ENCODE data around the gene ITPKB. TPM values are rescaled to one million over a fixed set of nuclear protein-coding genes. Genes with fewer than 3 reads are reported as not detected.

ITPKB gene
- total and polyA plus RNA-seq, 2 experiments from 2014 or later, result 0.31 to 5.2 TPM

- H3F3A ChIP-seq (replicated peaks; ENCODE audit: low read depth), result no peaks in the 10 kb centered on the region
- no peaks in the 10 kb centered on the region for H3K9me2 ChIP-seq (ENCODE audit: insufficient read depth)
- Mint-ChIP-seq H3K27me3 (ENCODE audit: insufficient read depth, low read depth, poor library complexity) (peaks cover 3% of the 10 kb centered on the region), H3K27ac (no peak overlapping the region), H3K36me3 (ENCODE audit: low read depth) (no peaks in the 10 kb centered on the region), H3K4me1 (peaks cover 30% of the 10 kb centered on the region), H3K9me3 (no peaks in the 10 kb centered on the region), H3K4me3 (no peak overlapping the region)
- no peaks in the 10 kb centered on the region; the same call in 1 of the 2 replicates for H3K27me3 ChIP-seq (ENCODE audit: insufficient read depth)
- H3K27ac ChIP-seq (ENCODE audit: low read depth), result no peak overlapping the region
- H3K79me2 ChIP-seq (replicated peaks; ENCODE audit: insufficient read depth), result no peaks in the 10 kb centered on the region
- H3K4me1 ChIP-seq (ENCODE audit: insufficient read depth), result peaks cover 22% of the 10 kb centered on the region
- no peaks in the 10 kb centered on the region for H4K20me1 ChIP-seq (replicated peaks; ENCODE audit: insufficient read depth)
- no peak overlapping the region for H3K4me3 ChIP-seq
- H2AFZ ChIP-seq, result no peak overlapping the region
- no peak overlapping the region for H3K4me2 ChIP-seq
- DNase-seq (ENCODE audit: low spot score) (no peak), ATAC-seq (no peak)
- TF ChIP-seq ZNF462 (CRISPR knock-in tag; IDR thresholded peaks at IDR 0.05), result no peak
- TF ChIP-seq JUNB (IDR thresholded peaks at IDR 0.05; ENCODE audit: unreplicated experiment), result no peak
- no peak for TF ChIP-seq REST (IDR thresholded peaks at IDR 0.05; ENCODE audit: unreplicated experiment)
- TF ChIP-seq CTCF (conservative IDR thresholded peaks at IDR 0.05; ENCODE audit: low read depth in 2 of 2), result no peak
- TF ChIP-seq POLR2AphosphoS5 (IDR thresholded peaks at IDR 0.05; ENCODE audit: low read depth), result no peak
- no peak for TF ChIP-seq CREB1 (CRISPR knock-in tag; IDR thresholded peaks at IDR 0.05; ENCODE audit: low read depth)
- TF ChIP-seq ETS1 (IDR thresholded peaks at IDR 0.05), result no peak
- no peak for TF ChIP-seq EZH2phosphoT487 (IDR thresholded peaks at IDR 0.05; ENCODE audit: unreplicated experiment)
- no peak for TF ChIP-seq NANOG (IDR thresholded peaks at IDR 0.05; ENCODE audit: borderline replicate concordance)
- no peak for TF ChIP-seq ZNF331 (CRISPR knock-in tag; IDR thresholded peaks at IDR 0.05; ENCODE audit: low read depth)
- TF ChIP-seq ZNF114 (CRISPR knock-in tag; IDR thresholded peaks at IDR 0.05), result no peak
- TF ChIP-seq EZH2 (IDR thresholded peaks at IDR 0.05; ENCODE audit: low read depth, unreplicated experiment), result no peak
- no peak for TF ChIP-seq STAT1 (IDR thresholded peaks at IDR 0.05; ENCODE audit: unreplicated experiment)
- H3K36me3 ChIP-seq (ENCODE audit: insufficient read depth), result no peaks in the 10 kb centered on the region
These were observed 19.3 kb downstream of the ITPKB start for GRCh38 chr1:226719596-226720387.

Data from GM23338 (cell line).